Lower leg skin (tissue), 4 donors: ENCODE measurements around the gene MFN1. TPM values are rescaled to one million over a fixed set of nuclear protein-coding genes. Genes with fewer than 3 reads are reported as not detected.
"Not testable (repeated sequence)": the region's sequence is repeated elsewhere in the genome, so short reads cannot be mapped to it uniquely, and the experiment has no call there.

Experiments used
- DNase-seq, 2 donors: peaks; one replicate each; pipeline ENCODE4 v3.0.0-alpha.2; 2019; ENCODE audit warnings: low spot score in 2 of 2
- H3K4me3 ChIP-seq: fragments of 200-600 bp; sonication (generic); 2 replicates; pipeline ENCODE4 v1.5.1; 2017; ENCODE audit warnings: mild to moderate bottlenecking, low read depth; ENCODE audit not compliant: poor library complexity, severe bottlenecking
- CTCF ChIP-seq, 3 donors: fragments of 450-650 bp; IDR thresholded peaks; one replicate each; pipeline ENCODE4 v1.5.1; 2016; ENCODE audit warnings: antibody characterized with exemption in 3 of 3, mild to moderate bottlenecking in 3 of 3, moderate library complexity in 2 of 3
- POLR2A ChIP-seq, 2 donors: fragments of 450-650 bp; IDR thresholded peaks; one replicate each; pipeline ENCODE4 v1.6.1; 2016 to 2017; ENCODE audit warnings: antibody characterized with exemption in 2 of 2, mild to moderate bottlenecking in 1 of 2, moderate library complexity in 1 of 2
- WGBS, 2 donors: methylation state at CpG; one replicate each; pipeline ENCODE4 v1.1.5; 2018; 5-methylcytosine and 5-hydroxymethylcytosine counted together
- intact Hi-C: fragments of 100-400 bp; cut with DNase I; formaldehyde crosslinking; loops from one replicate; pipeline ENCODE4 v1.15.0; 2023; ENCODE audit warnings: low total_unique reads
- total RNA-seq, 4 donors: library from RNA; depleted of rRNA; stranded (reverse); fragments of >200 nt; gene quantifications; one replicate each; pipeline ENCODE4 v1.1.0, GENCODE V29; 2016

Gene MFN1
- total RNA-seq, 4 donors from 2014 or later, result 38.2 to 98.7 (median 47.3) TPM

GRCh38 chr3:179302111-179302510 lies 45.4 kb upstream of the MFN1 start:
- intact Hi-C loops, result no loop called here
- WGBS, 2 donors, result 77 to 86% methylated on average over 7 of the region's 7 CpGs
- DNase-seq, result no peak
- H3K4me3 ChIP-seq, result no peak overlapping the region
- TF ChIP-seq CTCF (IDR thresholded peaks at IDR 0.05) (no peak), POLR2A (IDR thresholded peaks at IDR 0.05) (no peak)

DNA sequence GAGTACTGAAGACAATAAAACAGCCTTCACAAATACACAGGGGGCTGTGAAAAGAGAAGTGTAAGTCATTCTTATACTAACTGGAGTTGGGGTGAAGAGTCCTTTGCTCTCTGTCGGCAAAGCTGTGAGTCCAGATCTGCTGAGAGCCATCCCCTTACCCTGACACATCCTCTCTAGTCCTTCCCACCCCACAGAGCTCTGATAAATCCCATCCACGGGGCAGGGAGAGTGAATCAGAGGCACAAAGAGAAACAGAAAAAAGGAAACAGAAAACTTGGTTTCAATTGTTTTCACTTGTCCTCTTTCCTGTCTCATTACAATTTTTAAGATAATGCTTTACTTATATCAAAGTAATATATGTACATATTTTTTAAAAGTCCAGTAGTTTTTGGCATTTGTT lies 42.9 kb upstream of the MFN1 start:
- WGBS, 2 donors, result 22 to 36% methylated on average over 2 of the region's 2 CpGs
- TF ChIP-seq CTCF (IDR thresholded peaks at IDR 0.05) (no peak), POLR2A (IDR thresholded peaks at IDR 0.05) (no peak)
- intact Hi-C loops, result no loop called here
- H3K4me3 ChIP-seq, result no peak overlapping the region
- DNase-seq, result no peak

- H3K4me3 ChIP-seq, DNase-seq, intact Hi-C loops: not testable (repeated sequence)
- 48 to 63% methylated on average over 2 of the region's 2 CpGs for WGBS, 2 donors
Measured at GRCh38 chr3:179307362-179307761, 40.1 kb upstream of the MFN1 start.

- TF ChIP-seq CTCF (IDR thresholded peaks at IDR 0.05) (no peak), POLR2A (IDR thresholded peaks at IDR 0.05) (no peak)
- intact Hi-C loops, result no loop called here
- no peak overlapping the region for H3K4me3 ChIP-seq
Measured at GRCh38 chr3:179308001-179308400, 39.5 kb upstream of the MFN1 start.

GRCh38 chr3:179309225-179310078 lies 38.1 kb upstream of the MFN1 start:
- intact Hi-C loops, result loop anchor here (10.0 kb wide), 2 partner anchors 165 to 295 kb away; partner anchors contain the start of gene PIK3CA
- WGBS, 2 donors, result 53 to 62% methylated on average over 1 of the region's 1 CpG

More at GRCh38 chr3:179308001-179308400, 39.5 kb upstream of the MFN1 start:
- DNase-seq, result no peak

More at GRCh38 chr3:179309225-179310078, 38.1 kb upstream of the MFN1 start:
- TF ChIP-seq CTCF (IDR thresholded peaks at IDR 0.05) (no peak), POLR2A (IDR thresholded peaks at IDR 0.05) (no peak)
- DNase-seq, result no peak
- no peak overlapping the region for H3K4me3 ChIP-seq
